CD4-positive, CD25-positive, alpha-beta regulatory T cell (primary cell): ENCODE results near the gene CCDC9. TPM values are rescaled to one million over a fixed set of nuclear protein-coding genes. Genes with fewer than 3 reads are reported as not detected.
"Not testable (repeated sequence)": the region's sequence is repeated elsewhere in the genome, so short reads cannot be mapped to it uniquely, and the experiment has no call there.

Experiments
- ATAC-seq, 2 donors: fragments of 150-1000 bp; cut with Tn5 transposase; one replicate each; pipeline ENCODE4 v1.10.0; 2021; ENCODE audit warnings: low read depth in 2 of 2, moderate number of reproducible peaks in 2 of 2, moderate library complexity in 1 of 2
- DNase-seq, 3 donors: peaks; one replicate each; pipeline versions ENCODE4 v3.0.0 to v3.0.0-alpha.2; 2012 to 2022; ENCODE audit warnings: mixed read lengths in 1 of 3
- H3K27ac ChIP-seq: one replicate; pipeline ENCODE4 v1.7.0; 2013; ENCODE audit warnings: mild to moderate bottlenecking, low read length; ENCODE audit not compliant: insufficient read depth, poor library complexity, severe bottlenecking
- H3K27me3 ChIP-seq: one replicate; pipeline ENCODE4 v1.7.0; 2013; ENCODE audit warnings: low read length; ENCODE audit not compliant: control insufficient read depth, insufficient read depth
- H3K36me3 ChIP-seq: one replicate; pipeline ENCODE4 v1.7.0; 2013; ENCODE audit warnings: mild to moderate bottlenecking, low read length, moderate library complexity; ENCODE audit not compliant: control insufficient read depth, insufficient read depth
- H3K4me1 ChIP-seq: 2 replicates; pipeline ENCODE4 v1.7.0; 2013; ENCODE audit warnings: mild to moderate bottlenecking, low read length; ENCODE audit not compliant: insufficient read depth, control insufficient read depth, poor library complexity, severe bottlenecking
- H3K4me3 ChIP-seq: one replicate; pipeline ENCODE4 v1.7.0; 2013; ENCODE audit warnings: low read depth, mild to moderate bottlenecking, low read length, moderate library complexity
- H3K9me3 ChIP-seq, 2 experiments: 1 replicate in 1 of 2; 2 replicates in 1 of 2; pipeline ENCODE4 v1.7.0; 2013; ENCODE audit warnings: low read length in 2 of 2, mild to moderate bottlenecking in 1 of 2, moderate library complexity in 1 of 2; ENCODE audit not compliant: control insufficient read depth in 2 of 2
- H3K27ac Mint-ChIP-seq, 3 donors: one replicate each; pipeline ENCODE4 v1.8.0; 2020 to 2022; ENCODE audit warnings: mild to moderate bottlenecking in 3 of 3, mixed read lengths in 3 of 3, moderate library complexity in 2 of 3
- H3K27me3 Mint-ChIP-seq: one replicate; pipeline ENCODE4 v1.8.0; 2022; ENCODE audit warnings: mild to moderate bottlenecking, mixed read lengths
- H3K36me3 Mint-ChIP-seq: one replicate; pipeline ENCODE4 v1.8.0; 2020; ENCODE audit warnings: mixed read lengths
- H3K4me1 Mint-ChIP-seq, 4 donors: one replicate each; pipeline ENCODE4 v1.8.0; 2020 to 2022; ENCODE audit warnings: mixed read lengths in 4 of 4, mild to moderate bottlenecking in 1 of 4
- H3K4me3 Mint-ChIP-seq, 4 donors: one replicate each; pipeline ENCODE4 v1.8.0; 2020 to 2022; ENCODE audit warnings: mild to moderate bottlenecking in 4 of 4, mixed read lengths in 4 of 4, moderate library complexity in 3 of 4
- H3K9me3 Mint-ChIP-seq, 7 donors: one replicate each; pipeline ENCODE4 v1.8.0; 2020 to 2022; ENCODE audit warnings: mixed read lengths in 7 of 7, mild to moderate bottlenecking in 3 of 7, moderate library complexity in 2 of 7
- polyA plus RNA-seq, 4 donors: library from polyadenylated mRNA; unstranded; fragments of 300-500 nt; fragmentation: Illumina TruSeq; gene quantifications; one replicate each; pipeline ENCODE4 v1.2.3, GENCODE V29; 2021
- total RNA-seq: library from RNA; stranded (reverse); gene quantifications from one replicate; pipeline ENCODE4 v1.2.3, GENCODE V29; 2022

CCDC9 gene
- total and polyA plus RNA-seq, 5 donors from 2014 or later = 7.3 to 44.1 (median 12.7) TPM

- Histone ChIP-seq H3K36me3 (peaks cover 38% of the 10 kb centered on the region), H3K9me3 (no peaks in the 10 kb centered on the region), H3K27ac (no peak overlapping the region), H3K4me1 (peaks cover 16% of the 10 kb centered on the region), H3K4me3 (no peak overlapping the region), H3K27me3 (no peaks in the 10 kb centered on the region)
- DNase-seq = no peak
- H3K27ac Mint-ChIP-seq = peak overlapping the region in 2 of 3 donors; percentile 75 to 93
- peaks cover 0 to 51% (median 36%) of the 10 kb centered on the region in 4 donors for H3K4me1 Mint-ChIP-seq
- no peak for ATAC-seq
- peaks cover 5% of the 10 kb centered on the region for H3K27me3 Mint-ChIP-seq
- H3K4me3 Mint-ChIP-seq = peak overlapping the region; percentile 33 to 99 (median 74)
- peaks cover 0 to 5% (median 0%) of the 10 kb centered on the region in 7 donors for H3K9me3 Mint-ChIP-seq
- H3K36me3 Mint-ChIP-seq = peaks cover 33% of the 10 kb centered on the region
Measured at GRCh38 chr19:47258895-47259555, 2.7 kb downstream of the CCDC9 start.

DNA sequence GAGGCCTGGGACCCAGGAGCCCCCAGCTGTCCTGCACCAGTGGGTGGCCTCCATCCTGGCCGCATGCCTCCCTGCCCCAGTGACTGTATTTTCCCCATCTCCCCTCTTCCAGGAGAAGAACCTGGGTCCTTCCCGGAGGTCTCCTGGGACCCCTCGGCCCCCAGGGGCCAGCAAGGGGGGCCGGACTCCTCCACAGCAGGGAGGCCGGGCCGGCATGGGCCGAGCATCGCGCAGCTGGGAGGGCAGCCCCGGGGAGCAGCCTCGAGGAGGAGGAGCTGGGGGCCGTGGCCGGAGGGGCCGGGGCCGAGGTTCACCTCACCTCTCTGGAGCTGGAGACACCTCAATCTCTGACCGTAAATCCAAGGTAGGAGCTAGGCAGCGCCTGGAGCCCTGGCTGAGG, 4.2 kb downstream of the CCDC9 start:
- Mint-ChIP-seq H3K36me3 (peaks cover 36% of the 10 kb centered on the region), H3K27me3 (peaks cover 5% of the 10 kb centered on the region), H3K9me3 (peaks cover 0 to 5% (median 0%) of the 10 kb centered on the region in 7 donors), H3K27ac (no peak overlapping the region), H3K4me1 (peaks cover 0 to 52% (median 36%) of the 10 kb centered on the region in 4 donors), H3K4me3 (peak overlapping the region in 2 of 4 donors; percentile 33 to 52)
- Histone ChIP-seq H3K4me3 (no peak overlapping the region), H3K4me1 (peaks cover 16% of the 10 kb centered on the region), H3K27ac (no peak overlapping the region), H3K36me3 (peaks cover 50% of the 10 kb centered on the region), H3K9me3 (no peaks in the 10 kb centered on the region), H3K27me3 (no peaks in the 10 kb centered on the region)
- no peak for ATAC-seq
- no peak for DNase-seq

- peaks cover 0 to 44% (median 29%) of the 10 kb centered on the region in 4 donors for H3K4me1 Mint-ChIP-seq
- not testable (repeated sequence) for H3K27me3 ChIP-seq, H3K27me3 Mint-ChIP-seq, H3K4me3 ChIP-seq, H3K27ac ChIP-seq, ATAC-seq, H3K9me3 Mint-ChIP-seq, H3K9me3 ChIP-seq, DNase-seq, H3K27ac Mint-ChIP-seq
- peaks cover 12% of the 10 kb centered on the region for H3K4me1 ChIP-seq
- peaks cover 57% of the 10 kb centered on the region for H3K36me3 ChIP-seq
- peak overlapping the region in 2 of 4 donors; percentile 47 to 58 for H3K4me3 Mint-ChIP-seq
- H3K36me3 Mint-ChIP-seq = peaks cover 37% of the 10 kb centered on the region
Measured at GRCh38 chr19:47261946-47262793, 5.8 kb downstream of the CCDC9 start.

DNA sequence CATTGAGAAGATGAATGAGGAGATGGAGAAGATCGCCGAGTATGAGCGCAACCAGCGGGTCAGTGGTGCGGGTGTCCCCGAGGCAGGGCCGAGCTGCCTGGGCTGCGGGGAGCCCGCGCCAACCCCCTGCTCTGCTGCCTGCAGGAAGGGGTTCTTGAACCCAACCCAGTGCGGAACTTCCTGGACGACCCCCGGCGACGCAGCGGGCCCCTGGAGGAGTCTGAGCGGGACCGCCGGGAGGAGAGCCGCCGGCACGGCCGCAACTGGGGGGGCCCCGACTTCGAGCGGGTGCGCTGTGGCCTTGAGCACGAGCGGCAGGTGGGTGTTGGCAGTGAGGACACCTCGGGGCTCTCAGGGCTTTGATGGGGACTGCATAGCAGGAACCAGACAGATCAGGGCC, 8.3 kb downstream of the CCDC9 start:
- Histone ChIP-seq H3K27me3 (no peaks in the 10 kb centered on the region), H3K4me1 (no peaks in the 10 kb centered on the region), H3K4me3 (no peak overlapping the region), H3K36me3 (peaks cover 50% of the 10 kb centered on the region), H3K9me3 (no peaks in the 10 kb centered on the region), H3K27ac (no peak overlapping the region)
- Mint-ChIP-seq H3K4me3 (peak overlapping the region in 1 of 4 donors; percentile 77), H3K27ac (no peak overlapping the region), H3K9me3 (no peaks in the 10 kb centered on the region), H3K27me3 (no peaks in the 10 kb centered on the region), H3K36me3 (peaks cover 31% of the 10 kb centered on the region), H3K4me1 (peaks cover 5 to 20% (median 9%) of the 10 kb centered on the region in 4 donors)
- DNase-seq = no peak
- no peak for ATAC-seq

GRCh38 chr19:47266401-47266941, 10.1 kb downstream of the CCDC9 start:
- H3K9me3 ChIP-seq = no peaks in the 10 kb centered on the region
- Mint-ChIP-seq H3K27me3 (no peaks in the 10 kb centered on the region), H3K4me1 (peaks cover 0 to 8% (median 5%) of the 10 kb centered on the region in 4 donors), H3K27ac (no peak overlapping the region), H3K36me3 (peaks cover 29% of the 10 kb centered on the region), H3K9me3 (no peaks in the 10 kb centered on the region), H3K4me3 (no peak overlapping the region)
- no peak for ATAC-seq
- no peak overlapping the region for H3K4me3 ChIP-seq
- H3K27ac ChIP-seq = no peak overlapping the region
- H3K4me1 ChIP-seq = no peaks in the 10 kb centered on the region
- H3K36me3 ChIP-seq = peaks cover 40% of the 10 kb centered on the region
- no peak for DNase-seq
- no peaks in the 10 kb centered on the region for H3K27me3 ChIP-seq

DNA sequence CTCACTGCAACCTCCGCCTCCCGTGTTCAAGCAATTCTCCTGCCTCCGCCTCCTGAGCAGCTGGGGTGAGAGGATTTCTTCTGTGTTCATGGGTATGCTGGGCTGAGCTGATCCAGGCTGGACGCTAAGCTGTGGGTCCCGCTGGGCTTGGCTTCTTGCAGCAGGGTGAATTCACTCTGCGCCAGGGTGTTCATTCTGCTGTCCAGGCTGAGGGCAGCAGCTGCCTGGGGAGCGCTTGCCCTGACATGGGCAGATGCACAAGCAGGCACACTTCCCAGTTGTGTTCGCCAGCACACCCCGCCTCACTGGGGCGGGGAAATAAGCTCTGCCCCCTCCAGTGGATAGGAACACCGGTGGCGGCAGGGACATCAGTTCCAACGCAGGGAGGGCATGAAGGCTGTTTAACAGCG, 11.0 kb downstream of the CCDC9 start:
- no peak overlapping the region for H3K4me3 ChIP-seq
- Mint-ChIP-seq H3K4me3 (no peak overlapping the region), H3K9me3 (peaks cover 0 to under 1% (median 0%) of the 10 kb centered on the region in 7 donors), H3K27ac (no peak overlapping the region), H3K36me3 (peaks cover 27% of the 10 kb centered on the region), H3K4me1 (peaks cover under 1 to 9% (median 5%) of the 10 kb centered on the region in 4 donors), H3K27me3 (no peaks in the 10 kb centered on the region)
- no peak for ATAC-seq
- H3K27ac ChIP-seq = no peak overlapping the region
- peaks cover under 1% of the 10 kb centered on the region for H3K4me1 ChIP-seq
- no peak for DNase-seq
- no peaks in the 10 kb centered on the region for H3K27me3 ChIP-seq
- H3K9me3 ChIP-seq = no peaks in the 10 kb centered on the region
- peaks cover 39% of the 10 kb centered on the region for H3K36me3 ChIP-seq

DNA sequence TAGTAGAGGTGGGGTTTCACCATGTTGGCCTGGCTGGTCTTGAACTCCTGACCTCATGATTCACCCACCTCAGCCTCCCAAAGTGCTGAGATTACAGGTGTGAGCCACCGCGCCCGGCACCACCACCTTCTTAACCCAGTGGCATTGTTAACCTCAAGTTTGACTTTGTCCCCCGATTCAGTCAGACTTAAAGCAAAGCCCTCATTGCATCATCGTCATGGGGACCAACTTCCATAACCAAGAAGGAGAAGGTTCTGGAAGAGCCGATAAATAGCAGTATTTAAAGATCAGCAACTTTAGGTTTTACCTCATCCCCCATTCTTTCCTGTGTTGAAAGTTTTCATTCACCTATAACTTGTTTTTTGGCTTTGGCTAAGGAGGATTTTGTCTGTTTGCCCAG, 11.7 kb downstream of the CCDC9 start:
- Mint-ChIP-seq H3K27ac (no peak overlapping the region), H3K4me1 (peaks cover 4 to 13% (median 5%) of the 10 kb centered on the region in 4 donors), H3K27me3 (no peaks in the 10 kb centered on the region), H3K9me3 (peaks cover 0 to 1% (median 0%) of the 10 kb centered on the region in 7 donors), H3K36me3 (peaks cover 22% of the 10 kb centered on the region), H3K4me3 (peak overlapping the region in 1 of 4 donors; percentile 66)
- DNase-seq (no peak), ATAC-seq (no peak)
- peaks cover 7% of the 10 kb centered on the region for H3K4me1 ChIP-seq
- H3K4me3 ChIP-seq = no peak overlapping the region
- H3K36me3 ChIP-seq = peaks cover 34% of the 10 kb centered on the region
- H3K9me3 ChIP-seq = no peaks in the 10 kb centered on the region
- no peaks in the 10 kb centered on the region for H3K27me3 ChIP-seq
- H3K27ac ChIP-seq = no peak overlapping the region
